Activated CD8-positive, alpha-beta memory T cell treated with anti-CD3 and anti-CD28 coated beads for 4 hours (primary cell): ENCODE results near the gene LAMA5.

Experiments
- DNase-seq, 2 donors: peaks; one replicate each; pipeline ENCODE4 v3.0.0-alpha.2; 2020; ENCODE audit warnings: low read depth in 2 of 2

The LAMA5 gene

DNA sequence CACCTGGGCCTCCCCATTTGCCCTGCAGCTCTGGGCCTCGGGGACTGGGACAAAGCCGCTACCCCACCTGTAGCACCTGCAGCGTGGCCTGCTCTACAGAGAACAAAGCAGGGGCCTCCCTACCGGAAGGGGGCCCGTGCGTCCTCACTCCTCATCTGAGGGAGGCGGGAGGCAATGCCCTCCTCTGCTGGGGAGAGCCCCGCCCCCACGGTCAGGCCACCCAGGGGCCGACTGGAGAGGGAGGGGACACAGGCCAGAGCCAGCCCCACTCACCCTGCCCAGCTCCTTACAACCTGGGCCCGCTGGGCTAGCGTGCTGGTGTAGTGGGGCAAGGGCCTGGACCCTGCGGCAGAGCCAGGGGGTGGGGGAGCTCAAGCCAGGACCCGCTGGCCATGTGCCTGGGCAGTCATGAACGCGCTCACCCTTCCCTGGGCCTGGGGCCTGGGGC, 8.0 kb downstream of the LAMA5 start:
- no peak for DNase-seq

DNA sequence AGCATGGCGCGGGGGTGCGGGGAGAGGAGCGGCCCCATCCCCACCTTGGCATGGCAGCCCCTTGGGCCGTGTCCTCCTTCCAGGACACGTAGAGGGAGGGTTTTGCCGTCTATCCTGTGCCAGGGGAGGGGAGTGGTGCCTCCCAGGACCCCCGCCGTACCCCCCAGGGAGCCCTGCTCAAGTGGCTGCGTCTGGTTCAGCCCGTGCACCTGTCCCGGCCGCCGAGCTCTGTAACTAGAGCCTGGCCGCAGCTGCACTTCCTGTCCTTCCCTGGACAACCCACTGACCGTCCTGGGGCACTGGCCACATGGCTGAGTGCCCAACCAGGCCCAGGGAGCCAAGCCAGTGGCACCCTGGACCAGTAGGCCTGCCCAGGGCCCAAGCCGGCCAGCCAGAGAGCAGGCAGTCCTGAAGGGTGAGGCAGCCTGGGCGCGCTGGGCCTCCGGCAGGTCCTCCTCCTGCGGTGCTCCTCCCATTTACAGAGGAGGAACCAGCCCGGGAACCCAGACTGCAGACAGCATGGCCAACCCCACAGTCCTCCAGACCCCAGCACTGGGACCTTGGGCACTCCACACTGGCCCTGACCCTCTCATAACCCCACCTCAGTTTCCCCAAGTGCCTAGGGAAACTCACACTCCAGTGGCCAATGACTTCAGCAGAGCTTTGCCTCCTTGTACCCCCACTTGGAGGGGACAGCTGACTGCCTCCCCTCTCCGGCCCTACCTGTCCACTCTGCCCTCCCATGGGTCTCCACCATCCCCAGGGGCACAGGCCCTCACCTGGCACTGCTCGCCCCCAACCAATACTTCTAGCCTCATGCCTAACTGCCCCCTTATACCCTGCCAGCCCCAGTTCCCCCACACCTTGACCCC, 8.7 kb downstream of the LAMA5 start:
- no peak for DNase-seq

DNA sequence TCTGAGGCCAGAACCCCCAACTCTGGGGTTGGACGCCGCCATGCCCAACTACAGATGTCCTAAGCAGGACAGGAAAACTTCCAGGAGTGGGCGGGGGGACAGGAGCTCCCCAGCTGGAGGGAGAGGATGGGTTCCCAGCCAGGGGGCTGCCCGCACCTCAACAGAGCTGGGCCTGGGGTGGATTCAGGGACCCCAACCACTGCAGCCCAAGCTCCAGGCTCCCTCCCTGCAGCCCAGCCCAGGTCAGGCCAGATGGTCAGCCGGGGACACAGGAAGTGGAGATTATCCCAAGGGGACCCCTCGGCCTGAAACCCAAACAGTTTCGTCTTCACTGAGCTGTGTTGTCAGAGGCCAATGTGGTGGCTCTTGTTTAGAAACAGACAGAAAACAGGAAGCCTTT, 9.4 kb downstream of the LAMA5 start:
- no peak for DNase-seq

- no peak for DNase-seq
Measured at GRCh38 chr20:62357187-62357667, 9.9 kb downstream of the LAMA5 start.

DNA sequence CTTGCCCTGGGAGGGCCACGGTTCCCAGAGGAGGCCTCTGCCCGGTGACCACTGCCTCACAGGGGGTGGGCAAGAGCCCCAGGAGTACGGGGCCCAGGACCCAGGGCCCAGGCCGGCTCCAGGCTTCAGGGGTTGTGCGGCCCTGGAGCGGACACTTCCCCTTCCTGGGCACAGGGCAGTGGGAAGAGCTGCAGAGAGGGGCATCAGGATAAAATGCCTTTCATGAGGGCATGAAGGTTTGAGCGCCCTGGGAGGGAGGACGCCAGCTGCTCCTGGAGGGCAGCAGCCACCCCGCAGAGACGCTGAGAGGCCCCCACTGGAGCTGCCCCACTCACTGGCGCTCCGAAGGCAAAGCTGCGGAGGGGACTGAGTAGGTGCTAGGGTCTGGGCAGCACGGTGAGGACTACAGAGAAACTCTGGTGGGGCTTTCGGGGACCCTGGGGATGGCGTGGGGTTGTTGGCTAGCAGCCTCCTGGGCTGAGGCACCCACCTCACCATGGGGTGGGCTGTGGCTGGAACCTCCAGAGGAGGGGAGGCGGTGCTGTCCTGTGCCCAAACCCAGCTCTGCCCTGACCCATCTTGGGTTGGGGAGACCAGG, 10.4 kb downstream of the LAMA5 start:
- no peak for DNase-seq

DNA sequence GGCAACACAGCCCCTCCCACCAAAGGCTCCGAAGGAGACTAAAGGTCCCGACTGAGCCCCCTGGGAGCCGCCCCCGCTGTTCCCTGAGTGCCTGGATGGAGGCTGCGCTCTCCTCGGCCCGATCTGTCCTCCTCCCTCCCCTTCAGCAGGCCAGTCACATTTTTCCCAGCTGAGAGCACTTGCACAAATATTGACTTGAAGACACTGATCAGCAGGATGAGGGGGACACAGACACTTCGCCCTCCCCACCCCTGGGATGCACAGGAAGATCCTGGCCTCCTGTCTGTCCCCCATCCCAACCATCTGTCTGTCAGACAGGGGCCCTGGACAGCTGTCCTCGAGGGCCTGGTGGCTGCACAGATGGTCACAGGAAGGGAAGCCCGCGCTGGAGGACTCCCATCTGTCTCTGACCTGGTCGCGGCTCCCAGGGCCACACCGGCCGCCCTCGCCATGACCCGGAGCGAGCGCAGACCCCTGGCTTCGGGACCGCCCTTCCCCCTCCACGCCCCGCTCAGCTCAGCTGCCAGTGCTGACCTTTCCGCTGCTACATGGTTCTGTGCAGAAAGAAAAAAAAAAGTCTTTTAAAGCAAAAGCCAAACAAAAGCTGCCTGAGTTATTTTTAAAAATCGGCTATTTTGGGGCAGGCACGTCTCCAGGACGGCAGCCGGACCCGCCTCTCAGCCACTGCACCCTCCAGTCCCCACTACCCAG, 11.1 kb downstream of the LAMA5 start:
- DNase-seq = no peak

- DNase-seq = no peak
Measured at GRCh38 chr20:62355516-62355877, 11.6 kb downstream of the LAMA5 start.

DNA sequence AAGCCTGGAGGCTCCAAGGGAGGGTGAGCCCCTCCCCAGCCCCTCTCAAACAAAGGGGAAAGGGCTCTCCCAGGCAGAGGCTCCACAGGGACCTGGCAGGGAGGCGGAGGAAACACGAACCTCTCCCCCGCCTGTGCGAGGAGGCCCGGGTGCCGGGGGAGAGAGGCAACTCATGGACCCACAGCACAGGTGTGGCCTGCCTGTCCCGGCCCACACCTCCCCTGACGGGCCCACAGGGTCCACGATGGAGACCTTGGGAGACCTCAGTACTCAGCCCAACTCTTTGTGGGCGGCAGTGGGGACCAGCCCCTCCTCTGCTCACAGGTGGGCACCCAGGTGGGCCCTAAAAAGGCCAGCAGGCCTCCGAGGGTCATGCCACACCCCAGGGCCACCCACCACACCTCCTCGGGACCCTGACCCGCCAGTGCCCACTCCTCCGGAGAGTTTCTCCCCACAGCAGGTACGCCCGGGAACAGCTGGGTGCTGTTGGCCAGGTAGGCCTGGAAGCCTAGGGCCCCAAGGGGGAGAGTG, 12.2 kb downstream of the LAMA5 start:
- DNase-seq = no peak

GRCh38 chr20:62354031-62354808, 12.9 kb downstream of the LAMA5 start:
- DNase-seq = no peak

DNA sequence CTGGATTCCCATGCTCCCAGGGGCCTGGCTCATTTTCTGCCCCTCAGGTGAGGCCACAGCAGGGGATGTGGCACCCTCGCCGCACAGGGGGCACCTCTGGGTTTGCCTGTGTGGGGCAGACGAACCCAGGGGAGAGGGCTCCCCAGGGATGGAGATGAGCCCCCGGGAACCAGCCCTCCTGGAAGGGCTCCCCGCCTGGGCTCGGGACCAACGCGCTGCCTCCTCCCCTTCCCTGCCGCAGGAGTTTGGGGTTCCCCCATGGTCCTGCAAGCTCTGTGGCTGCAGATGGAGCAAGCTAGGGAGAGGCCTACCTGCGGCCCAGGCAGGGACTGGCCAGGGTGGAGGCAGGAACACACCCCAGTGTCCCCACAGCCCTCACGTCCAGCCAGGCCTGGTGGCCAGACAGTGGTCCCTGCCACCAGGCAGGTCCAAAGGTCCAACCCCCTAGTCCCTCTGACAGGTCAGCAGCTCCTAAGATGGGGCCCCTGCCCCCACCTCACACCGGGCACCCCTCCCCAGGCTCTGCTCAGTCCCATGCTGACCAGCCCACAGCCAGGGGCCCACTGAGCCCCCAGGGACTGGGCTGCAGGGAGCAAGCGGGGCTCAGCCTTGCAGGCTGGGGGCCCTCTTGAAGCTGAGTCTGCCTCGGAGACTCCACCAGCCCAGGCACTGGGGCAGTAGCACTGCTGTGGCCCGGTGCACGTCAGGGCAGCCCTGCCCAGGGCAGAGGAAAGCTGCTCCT, 13.7 kb downstream of the LAMA5 start:
- no peak for DNase-seq

GRCh38 chr20:62352402-62353288, 14.5 kb downstream of the LAMA5 start:
- DNase-seq = no peak

- no peak for DNase-seq
Measured at GRCh38 chr20:62351469-62352401, 15.4 kb downstream of the LAMA5 start.

DNA sequence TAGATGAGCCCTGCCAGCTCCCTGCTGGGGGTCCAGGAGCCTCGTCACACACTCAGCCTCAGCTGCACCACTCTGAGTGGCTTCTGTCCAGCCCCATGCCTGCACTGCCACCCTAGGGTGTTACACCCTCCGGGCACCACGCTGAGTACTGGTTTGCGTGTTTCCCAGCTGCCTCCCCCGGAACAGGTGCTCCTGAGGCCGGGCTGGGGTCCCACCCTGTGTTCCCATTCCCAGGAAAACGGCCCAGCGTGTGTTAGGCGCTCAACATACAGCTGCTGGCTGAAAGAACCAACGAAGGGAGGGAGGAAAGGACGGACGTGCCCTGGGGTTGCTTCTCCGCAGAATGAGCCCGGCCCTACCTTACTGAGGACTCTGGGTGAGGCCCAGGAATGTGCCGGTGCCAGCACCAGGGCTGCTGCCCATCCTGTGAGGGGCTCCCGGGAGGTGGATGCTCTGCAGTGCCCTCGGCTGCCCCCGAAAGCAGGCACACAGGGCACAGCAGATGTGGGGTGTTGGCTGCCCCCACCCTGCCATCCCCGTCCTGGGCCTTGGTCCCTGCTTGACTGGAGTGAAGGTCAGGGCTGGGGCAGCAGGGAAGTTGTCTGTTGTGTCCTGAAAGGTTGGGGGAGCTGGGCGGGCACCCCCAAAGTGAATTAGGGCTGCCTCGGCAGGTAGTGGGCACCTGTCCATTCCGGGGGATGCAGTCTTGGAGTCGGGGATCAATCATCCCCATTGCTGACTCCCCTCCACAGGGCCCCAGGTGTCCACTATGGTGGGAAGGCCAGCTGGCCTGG, 16.3 kb downstream of the LAMA5 start:
- DNase-seq = no peak

DNA sequence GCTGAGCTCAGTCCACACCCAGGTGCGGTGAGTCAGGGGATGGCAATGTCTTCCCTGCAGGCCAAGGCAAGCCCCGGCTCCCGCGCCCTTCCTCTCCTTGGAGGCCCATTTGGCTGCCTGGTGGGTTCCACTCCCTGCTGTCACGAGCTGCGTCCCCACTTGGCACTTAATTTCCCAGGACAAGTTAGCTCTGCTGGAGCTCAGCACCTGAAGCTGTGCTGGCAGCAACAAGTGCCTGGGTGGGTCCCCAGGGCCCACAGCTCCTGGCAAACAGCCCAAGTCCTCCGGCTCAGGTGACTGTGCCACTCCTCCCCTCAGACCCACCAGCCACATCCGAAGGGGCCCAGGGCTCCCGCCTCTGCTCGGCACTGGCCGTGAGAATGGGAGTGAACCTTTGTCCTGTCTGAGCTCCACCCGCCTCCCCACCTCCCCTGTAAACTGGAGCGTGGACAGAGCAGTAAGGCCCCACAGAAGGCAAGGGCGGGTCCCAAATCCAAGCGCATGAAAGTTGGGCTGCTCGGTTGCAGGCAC, 16.9 kb downstream of the LAMA5 start:
- no peak for DNase-seq

- DNase-seq = no peak
Measured at GRCh38 chr20:62349556-62350097, 17.5 kb downstream of the LAMA5 start.

GRCh38 chr20:62348604-62349003, 18.5 kb downstream of the LAMA5 start:
- DNase-seq = no peak

GRCh38 chr20:62347445-62347844, 19.7 kb downstream of the LAMA5 start:
- DNase-seq = no peak

DNA sequence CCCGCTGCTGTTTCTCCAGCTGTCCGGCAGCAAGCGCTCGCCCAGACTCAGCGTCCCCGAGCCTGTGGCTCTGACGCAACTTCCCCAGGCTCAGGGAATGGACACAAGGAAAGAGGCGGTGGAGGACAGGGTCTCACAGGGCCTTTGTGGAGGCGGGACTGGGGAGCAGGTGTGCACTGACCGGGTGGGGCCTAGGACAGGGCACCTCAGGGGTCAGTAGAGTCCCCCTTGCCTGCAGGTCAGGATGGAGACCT, 20.0 kb downstream of the LAMA5 start:
- DNase-seq = no peak
